ENCODE measurements around the gene DERL2.

GRCh38 chr17:5500247-5500588 lies 14.2 kb upstream of the DERL2 start:
- no peak for TF ChIP-seq CTCF (IDR thresholded peaks at IDR 0.05)
- no peak for TF ChIP-seq POLR2A (IDR thresholded peaks at IDR 0.05)

Data from thyroid gland (tissue), 4 donors.